GM12878 (cell line): ENCODE data around the gene FKRP. TPM values are rescaled to one million over a fixed set of nuclear protein-coding genes. Genes with fewer than 3 reads are reported as not detected.

Experiments used
- EZH2 ChIP-seq: IDR thresholded peaks from 2 replicates; pipeline ENCODE4 v1.6.1; 2012; ENCODE audit warnings: low read depth, mild to moderate bottlenecking, control low read depth, inconsistent platforms, low read length, borderline replicate concordance; ENCODE audit not compliant: control insufficient read depth
- KAT2A ChIP-seq: conservative IDR thresholded peaks from 2 replicates; pipeline ENCODE4 v1.6.1; 2011; ENCODE audit warnings: low read depth, low read length; ENCODE audit not compliant: control insufficient read depth
- MTA2 ChIP-seq: fragments of 450-650 bp; IDR thresholded peaks from 2 replicates; pipeline ENCODE4 v1.6.1; 2016; ENCODE audit warnings: low read depth, mild to moderate bottlenecking, moderate library complexity
- polyA plus RNA-seq, 11 experiments: library from polyadenylated mRNA; depleted of rRNA in 4 of 11; unstranded in 6 of 11; stranded (reverse) in 5 of 11; fragments of >200 nt; fragmentation: Nextera tagmentation in 4 of 11; fragmentation: Illumina TruSeq in 1 of 11; extraction: Ambion mirVana in 4 of 11; extraction: Trizol in 1 of 11; gene quantifications; 1 replicate in 1 of 11; 2 replicates in 10 of 11; pipeline versions ENCODE4 v1.2.1 to v1.2.3, GENCODE V29; 2011 to 2016; ENCODE audit warnings: inconsistent platforms in 2 of 11, missing spikeins in 2 of 11, low read depth in 1 of 11
- total RNA-seq, 4 experiments: library from RNA; depleted of rRNA in 3 of 4; stranded (reverse); fragments of >200 nt in 3 of 4; fragmentation: Illumina TruSeq in 1 of 4; extraction: Trizol in 1 of 4; gene quantifications; 2 replicates each; pipeline versions ENCODE4 v1.2.1 to v1.2.3, GENCODE V29; 2013 to 2021
- TF ChIP-seq, protein P1 (sequence below): IDR thresholded peaks from 2 replicates; pipeline ENCODE4 v1.6.1; 2011; ENCODE audit warnings: borderline replicate concordance, low read depth, mild to moderate bottlenecking, moderate library complexity, low read length; ENCODE audit not compliant: insufficient read depth, poor library complexity, severe bottlenecking
- TF ChIP-seq, protein P2 (sequence below): IDR thresholded peaks from 2 replicates; pipeline ENCODE4 v1.6.1; 2012; ENCODE audit warnings: low read depth, low read length, improper control_type of control experiment
- TF ChIP-seq, protein P3 (sequence below): fragments of 450-650 bp; formaldehyde crosslinking; IDR thresholded peaks from 2 replicates; pipeline ENCODE4 v1.4.0; 2020; ENCODE audit warnings: mild to moderate bottlenecking, moderate library complexity

FKRP gene
- total and polyA plus RNA-seq, 10 of the 15 experiments (the other 5 are each of a cell fraction or from before 2014, with no cell fraction given): 1.3 to 14.1 (median 7.8) TPM

DNA sequence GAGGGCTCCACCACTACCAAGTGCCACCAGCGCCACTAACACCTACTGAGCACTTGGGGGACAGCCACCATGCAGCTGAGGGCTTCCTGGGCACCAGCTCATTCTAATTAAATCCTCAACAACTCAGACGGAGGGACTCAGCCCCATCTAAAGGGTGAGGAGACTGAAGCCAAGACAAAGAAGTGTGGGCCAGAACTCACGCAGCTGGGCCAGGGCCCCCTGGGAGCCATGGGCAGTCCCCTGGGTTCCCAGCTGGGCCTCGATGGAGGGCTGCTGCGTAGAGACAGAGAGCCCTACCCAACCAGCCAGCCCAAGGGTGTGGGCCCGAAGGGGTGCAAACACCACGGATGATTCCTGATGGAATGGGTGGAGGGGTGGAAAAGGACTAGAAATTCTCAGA, 16.2 kb upstream of the FKRP start (continued):
- TF ChIP-seq, protein P1, sequence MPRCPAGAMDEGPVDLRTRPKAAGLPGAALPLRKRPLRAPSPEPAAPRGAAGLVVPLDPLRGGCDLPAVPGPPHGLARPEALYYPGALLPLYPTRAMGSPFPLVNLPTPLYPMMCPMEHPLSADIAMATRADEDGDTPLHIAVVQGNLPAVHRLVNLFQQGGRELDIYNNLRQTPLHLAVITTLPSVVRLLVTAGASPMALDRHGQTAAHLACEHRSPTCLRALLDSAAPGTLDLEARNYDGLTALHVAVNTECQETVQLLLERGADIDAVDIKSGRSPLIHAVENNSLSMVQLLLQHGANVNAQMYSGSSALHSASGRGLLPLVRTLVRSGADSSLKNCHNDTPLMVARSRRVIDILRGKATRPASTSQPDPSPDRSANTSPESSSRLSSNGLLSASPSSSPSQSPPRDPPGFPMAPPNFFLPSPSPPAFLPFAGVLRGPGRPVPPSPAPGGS: no peak
- TF ChIP-seq EZH2 (no peak), MTA2 (no peak), KAT2A (no peak)
- TF ChIP-seq, protein P2, sequence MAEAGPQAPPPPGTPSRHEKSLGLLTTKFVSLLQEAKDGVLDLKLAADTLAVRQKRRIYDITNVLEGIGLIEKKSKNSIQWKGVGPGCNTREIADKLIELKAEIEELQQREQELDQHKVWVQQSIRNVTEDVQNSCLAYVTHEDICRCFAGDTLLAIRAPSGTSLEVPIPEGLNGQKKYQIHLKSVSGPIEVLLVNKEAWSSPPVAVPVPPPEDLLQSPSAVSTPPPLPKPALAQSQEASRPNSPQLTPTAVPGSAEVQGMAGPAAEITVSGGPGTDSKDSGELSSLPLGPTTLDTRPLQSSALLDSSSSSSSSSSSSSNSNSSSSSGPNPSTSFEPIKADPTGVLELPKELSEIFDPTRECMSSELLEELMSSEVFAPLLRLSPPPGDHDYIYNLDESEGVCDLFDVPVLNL: no peak
- TF ChIP-seq, protein P3, sequence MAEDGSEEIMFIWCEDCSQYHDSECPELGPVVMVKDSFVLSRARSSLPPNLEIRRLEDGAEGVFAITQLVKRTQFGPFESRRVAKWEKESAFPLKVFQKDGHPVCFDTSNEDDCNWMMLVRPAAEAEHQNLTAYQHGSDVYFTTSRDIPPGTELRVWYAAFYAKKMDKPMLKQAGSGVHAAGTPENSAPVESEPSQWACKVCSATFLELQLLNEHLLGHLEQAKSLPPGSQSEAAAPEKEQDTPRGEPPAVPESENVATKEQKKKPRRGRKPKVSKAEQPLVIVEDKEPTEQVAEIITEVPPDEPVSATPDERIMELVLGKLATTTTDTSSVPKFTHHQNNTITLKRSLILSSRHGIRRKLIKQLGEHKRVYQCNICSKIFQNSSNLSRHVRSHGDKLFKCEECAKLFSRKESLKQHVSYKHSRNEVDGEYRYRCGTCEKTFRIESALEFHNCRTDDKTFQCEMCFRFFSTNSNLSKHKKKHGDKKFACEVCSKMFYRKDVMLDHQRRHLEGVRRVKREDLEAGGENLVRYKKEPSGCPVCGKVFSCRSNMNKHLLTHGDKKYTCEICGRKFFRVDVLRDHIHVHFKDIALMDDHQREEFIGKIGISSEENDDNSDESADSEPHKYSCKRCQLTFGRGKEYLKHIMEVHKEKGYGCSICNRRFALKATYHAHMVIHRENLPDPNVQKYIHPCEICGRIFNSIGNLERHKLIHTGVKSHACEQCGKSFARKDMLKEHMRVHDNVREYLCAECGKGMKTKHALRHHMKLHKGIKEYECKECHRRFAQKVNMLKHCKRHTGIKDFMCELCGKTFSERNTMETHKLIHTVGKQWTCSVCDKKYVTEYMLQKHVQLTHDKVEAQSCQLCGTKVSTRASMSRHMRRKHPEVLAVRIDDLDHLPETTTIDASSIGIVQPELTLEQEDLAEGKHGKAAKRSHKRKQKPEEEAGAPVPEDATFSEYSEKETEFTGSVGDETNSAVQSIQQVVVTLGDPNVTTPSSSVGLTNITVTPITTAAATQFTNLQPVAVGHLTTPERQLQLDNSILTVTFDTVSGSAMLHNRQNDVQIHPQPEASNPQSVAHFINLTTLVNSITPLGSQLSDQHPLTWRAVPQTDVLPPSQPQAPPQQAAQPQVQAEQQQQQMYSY (CRISPR knock-in tag): no peak
